Measurements from ENCODE around the gene CSNK2B.

CSNK2B gene

DNA sequence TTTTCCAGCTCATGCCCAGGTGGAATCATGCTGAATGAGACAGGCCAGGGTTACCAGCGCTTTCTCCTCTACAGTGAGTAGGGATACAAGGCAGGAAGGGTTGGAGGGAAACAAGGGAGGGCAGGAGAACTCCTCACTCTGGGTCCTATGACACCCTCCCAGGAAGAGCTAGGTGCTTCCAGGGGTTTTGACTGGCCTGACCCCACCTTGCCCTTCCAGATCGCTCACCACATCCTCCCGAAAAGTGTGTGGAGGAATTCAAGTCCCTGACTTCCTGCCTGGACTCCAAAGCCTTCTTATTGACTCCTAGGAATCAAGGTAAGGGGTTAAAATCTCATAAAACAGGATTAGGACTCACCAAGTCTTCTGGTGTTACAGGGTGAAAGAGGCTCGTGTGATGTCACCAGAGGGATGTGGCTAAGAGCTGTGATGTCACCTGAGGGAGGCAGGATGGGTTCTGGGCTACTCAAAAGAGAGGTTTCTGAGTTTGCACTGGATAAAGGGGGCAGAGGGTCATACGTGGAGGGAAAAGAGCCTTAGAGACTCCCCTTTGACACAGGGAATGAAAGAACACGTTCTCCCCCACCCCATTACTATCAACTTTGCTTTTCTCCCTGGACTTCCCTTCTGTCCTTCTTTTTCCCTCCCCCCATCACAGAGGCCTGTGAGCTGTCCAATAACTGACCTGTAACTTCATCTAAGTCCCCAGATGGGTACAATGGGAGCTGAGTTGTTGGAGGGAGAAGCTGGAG, 8.3 kb upstream of the CSNK2B start:
- no peak for FAIRE-seq
- DNase-seq (ENCODE audit: insufficient read length), result no peak
- TF ChIP-seq TAF1 (IDR thresholded peaks at IDR 0.05; ENCODE audit: borderline replicate concordance, low read depth, low read length) (no peak), POLR2A (IDR thresholded peaks at IDR 0.05; ENCODE audit: low read depth, low read length) (no peak), POLR2AphosphoS5 (IDR thresholded peaks at IDR 0.05; ENCODE audit: low read depth, low read length) (no peak)

GRCh38 chr6:31658158-31658688, 7.7 kb upstream of the CSNK2B start:
- DNase-seq (ENCODE audit: insufficient read length) (no peak), FAIRE-seq (no peak)

DNA sequence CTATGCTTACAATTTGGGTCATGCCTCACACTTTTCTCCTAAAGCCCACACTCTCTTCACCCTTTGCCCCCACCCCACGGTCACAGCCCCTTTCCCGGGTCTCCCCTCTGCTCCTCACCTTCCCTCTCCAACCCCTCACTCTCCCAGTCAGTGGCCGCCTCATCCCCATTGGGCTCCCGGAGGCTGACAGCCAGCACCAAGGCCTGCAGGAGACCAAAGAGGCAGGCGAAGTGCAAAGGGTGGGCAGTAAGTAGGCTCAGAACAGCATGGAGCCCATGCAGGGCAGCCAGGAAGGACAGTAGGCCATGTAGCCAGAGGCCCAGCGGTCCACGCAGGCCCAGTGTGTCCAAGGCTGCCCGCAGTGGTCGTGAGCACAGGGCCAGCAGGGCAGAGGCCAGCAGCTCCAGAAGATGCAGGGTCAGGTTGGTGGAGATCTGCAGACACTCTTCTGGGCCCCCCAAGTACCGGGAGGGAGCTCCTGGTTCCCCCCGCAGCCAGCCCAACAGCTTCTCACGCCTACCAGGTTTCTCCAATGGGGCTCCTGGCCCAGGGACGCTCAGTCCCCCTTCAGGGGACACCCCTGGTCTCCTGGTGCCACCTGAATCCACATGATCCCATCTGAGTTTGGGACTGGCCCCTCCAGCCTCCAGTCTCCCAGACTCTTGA, 6.8 kb upstream of the CSNK2B start:
- FAIRE-seq (no peak), DNase-seq (ENCODE audit: insufficient read length) (no peak)

More at GRCh38 chr6:31658158-31658688, 7.7 kb upstream of the CSNK2B start:
- TF ChIP-seq POLR2AphosphoS5 (IDR thresholded peaks at IDR 0.05; ENCODE audit: low read depth, low read length), result 0 out of 2 replicates have a peak, but pooled peaks have one; percentile 17
- no peak for TF ChIP-seq POLR2A (IDR thresholded peaks at IDR 0.05; ENCODE audit: low read depth, low read length)

GRCh38 chr6:31659649-31660380, 6.1 kb upstream of the CSNK2B start:
- DNase-seq (ENCODE audit: insufficient read length) (no peak), FAIRE-seq (peak; percentile 38)
- no peak for TF ChIP-seq TAF1 (IDR thresholded peaks at IDR 0.05; ENCODE audit: borderline replicate concordance, low read depth, low read length)
- no peak for TF ChIP-seq POLR2AphosphoS5 (IDR thresholded peaks at IDR 0.05; ENCODE audit: low read depth, low read length)
- TF ChIP-seq POLR2A (IDR thresholded peaks at IDR 0.05; ENCODE audit: low read depth, low read length), result no peak

More for the DNA sequence above, 6.8 kb upstream of the CSNK2B start:
- no peak for TF ChIP-seq TAF1 (IDR thresholded peaks at IDR 0.05; ENCODE audit: borderline replicate concordance, low read depth, low read length)
- no peak for TF ChIP-seq POLR2A (IDR thresholded peaks at IDR 0.05; ENCODE audit: low read depth, low read length)
- TF ChIP-seq POLR2AphosphoS5 (IDR thresholded peaks at IDR 0.05; ENCODE audit: low read depth, low read length), result no peak

GRCh38 chr6:31660381-31661261, 5.3 kb upstream of the CSNK2B start, which contains the start of gene C6orf47:
TSS of gene C6orf47 (minus strand) at chr6:31660778. CDS start at chr6:31659947, 831 bp downstream.
- DNase-seq (ENCODE audit: insufficient read length), result peak; percentile 84
- TF ChIP-seq POLR2AphosphoS5 (IDR thresholded peaks at IDR 0.05; ENCODE audit: low read depth, low read length) (peak; percentile 69; the same call in 1 of the 2 replicates), TAF1 (IDR thresholded peaks at IDR 0.05; ENCODE audit: borderline replicate concordance, low read depth, low read length) (peak; percentile 53; the same call in 1 of the 2 replicates), POLR2A (IDR thresholded peaks at IDR 0.05; ENCODE audit: low read depth, low read length) (peak; percentile 88)
- FAIRE-seq, result peak; percentile 80

- FAIRE-seq, result no peak
- no peak for DNase-seq (ENCODE audit: insufficient read length)
- TF ChIP-seq POLR2A (IDR thresholded peaks at IDR 0.05; ENCODE audit: low read depth, low read length), result 0 out of 2 replicates have a peak, but pooled peaks have one; percentile 1
- TF ChIP-seq TAF1 (IDR thresholded peaks at IDR 0.05; ENCODE audit: borderline replicate concordance, low read depth, low read length), result no peak
Measured at GRCh38 chr6:31661262-31662123, 4.4 kb upstream of the CSNK2B start.

DNA sequence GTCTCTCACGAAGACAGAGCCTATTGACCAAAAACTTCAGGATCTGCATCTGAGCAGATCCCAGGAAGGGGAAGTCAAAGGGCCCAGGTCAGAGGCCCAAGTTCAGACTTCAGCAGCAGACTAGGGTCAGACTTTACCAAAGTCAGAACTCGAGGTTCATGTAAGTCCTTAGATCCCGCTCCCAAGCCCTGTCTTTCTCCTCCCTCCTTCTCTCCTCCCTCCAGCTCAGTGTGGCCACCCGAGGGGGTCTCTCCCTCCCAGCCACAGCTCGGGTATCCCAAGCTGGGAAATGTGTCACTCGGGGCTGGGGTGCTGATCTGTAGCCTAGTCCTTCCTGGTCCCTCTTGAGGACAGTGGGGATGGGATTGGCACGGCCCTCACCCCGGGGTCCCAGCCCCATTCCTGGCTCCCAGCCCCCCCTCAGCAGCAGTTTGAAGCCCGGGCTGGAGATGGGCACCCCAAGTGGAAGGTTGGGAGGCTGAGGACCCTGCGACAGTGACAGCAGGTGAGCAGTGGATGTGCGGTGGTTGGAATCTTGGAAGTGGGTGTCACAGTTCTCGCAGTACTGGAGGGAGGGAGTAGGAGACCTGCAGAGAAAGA, 3.7 kb upstream of the CSNK2B start:
- DNase-seq (ENCODE audit: insufficient read length), result no peak
- TF ChIP-seq POLR2AphosphoS5 (IDR thresholded peaks at IDR 0.05; ENCODE audit: low read depth, low read length), result no peak
- no peak; the same call in 1 of the 2 replicates for TF ChIP-seq POLR2A (IDR thresholded peaks at IDR 0.05; ENCODE audit: low read depth, low read length)
- FAIRE-seq, result no peak

DNA sequence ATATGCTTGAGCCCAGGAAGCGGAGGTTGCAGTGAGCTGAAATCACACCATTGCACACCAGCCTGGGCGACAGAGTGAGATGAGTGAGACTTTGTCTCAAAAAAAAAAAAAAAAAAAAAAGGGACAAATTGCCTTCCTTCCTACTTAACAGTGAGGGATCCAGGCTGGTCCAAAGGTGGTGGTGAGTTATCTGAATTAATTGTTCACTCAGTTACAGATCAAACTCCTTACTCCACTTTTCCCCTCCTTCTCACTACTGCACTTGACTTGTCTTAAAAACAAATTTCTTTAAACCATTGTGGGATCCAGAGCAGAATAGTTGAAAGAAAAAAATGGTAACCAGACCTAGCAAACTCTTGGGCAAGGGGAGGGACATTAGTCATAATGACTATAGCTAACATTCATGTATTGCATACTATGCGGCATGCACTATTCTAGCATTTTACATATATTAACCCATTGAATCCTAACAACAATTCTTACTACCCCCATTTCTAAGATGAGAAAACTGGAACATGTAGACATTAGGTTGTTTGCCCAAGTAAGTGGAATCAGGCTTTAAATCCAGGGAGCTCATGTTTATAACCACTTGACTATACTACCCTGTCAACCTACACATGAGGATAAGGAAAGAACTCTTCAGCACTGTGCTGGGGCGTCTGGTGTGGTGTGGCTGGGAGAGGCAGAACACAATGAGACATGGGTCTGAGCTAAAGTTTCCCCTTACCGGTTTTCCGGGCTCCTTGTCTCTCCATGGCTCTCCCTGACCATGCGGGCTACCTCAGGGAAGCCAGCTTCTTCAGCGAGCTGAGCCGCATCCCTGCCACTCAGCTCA, 2.5 kb upstream of the CSNK2B start:
- FAIRE-seq (no peak), DNase-seq (ENCODE audit: insufficient read length) (no peak)
- TF ChIP-seq POLR2A (IDR thresholded peaks at IDR 0.05; ENCODE audit: low read depth, low read length), result no peak
- no peak for TF ChIP-seq TAF1 (IDR thresholded peaks at IDR 0.05; ENCODE audit: borderline replicate concordance, low read depth, low read length)
- no peak for TF ChIP-seq POLR2AphosphoS5 (IDR thresholded peaks at IDR 0.05; ENCODE audit: low read depth, low read length)

Data from GM12892 (cell line).